Fibroblast of skin of left biceps (primary cell): ENCODE data around the gene TAF8.
"Not testable (repeated sequence)": the region's sequence is repeated elsewhere in the genome, so short reads cannot be mapped to it uniquely, and the experiment has no call there.

Experiments
- DNase-seq, 2 experiments: peaks; one replicate each; pipeline ENCODE4 v3.0.0-alpha.2; 2013; ENCODE audit warnings: low read depth in 2 of 2

Gene TAF8

GRCh38 chr6:42050297-42051267 is at the start of gene TAF8:
Gene TAF8 (plus strand): TSS chr6:42050524. CDS start chr6:42050542, 18 bp downstream.
- DNase-seq: peak; percentile 70 to 74

- DNase-seq: no peak
Observed at GRCh38 chr6:42001506-42001905, 48.8 kb upstream of the TAF8 start.

- not testable (repeated sequence) for DNase-seq
Observed at GRCh38 chr6:42003658-42004057, 46.7 kb upstream of the TAF8 start.

GRCh38 chr6:42007286-42008137 is 42.8 kb upstream of the TAF8 start:
- no peak for DNase-seq

GRCh38 chr6:42008138-42008528 is 42.2 kb upstream of the TAF8 start:
- not testable (repeated sequence) for DNase-seq

GRCh38 chr6:42009844-42010184 is 40.5 kb upstream of the TAF8 start:
- DNase-seq: no peak

GRCh38 chr6:42010185-42010891 is 40.0 kb upstream of the TAF8 start:
- DNase-seq: no peak

- DNase-seq: no peak
Observed at GRCh38 chr6:42010909-42011308, 39.4 kb upstream of the TAF8 start.

- DNase-seq: no peak
Observed at GRCh38 chr6:42012501-42013133, 37.7 kb upstream of the TAF8 start.

- no peak for DNase-seq
Observed at GRCh38 chr6:42013134-42013516, 37.2 kb upstream of the TAF8 start.

- peak; percentile 26 for DNase-seq
Observed at GRCh38 chr6:42017021-42017643, 33.2 kb upstream of the TAF8 start.

GRCh38 chr6:42020967-42021366 is 29.4 kb upstream of the TAF8 start:
- no peak for DNase-seq

- no peak for DNase-seq
Observed at GRCh38 chr6:42021847-42022754, 28.2 kb upstream of the TAF8 start.

GRCh38 chr6:42022755-42023384 is 27.5 kb upstream of the TAF8 start:
- DNase-seq: no peak

- no peak for DNase-seq
Observed at GRCh38 chr6:42025066-42025844, 25.1 kb upstream of the TAF8 start.

GRCh38 chr6:42025845-42026243 is 24.5 kb upstream of the TAF8 start:
- no peak for DNase-seq

- DNase-seq: no peak
Observed at GRCh38 chr6:42026540-42026939, 23.8 kb upstream of the TAF8 start.

GRCh38 chr6:42028234-42029061 is 21.9 kb upstream of the TAF8 start:
- DNase-seq: no peak
